AG09319 (cell line): ENCODE results near the gene SLC2A13.

Experiments used
- DNase-seq: peaks from one replicate; pipeline ENCODE4 v3.0.0-alpha.2; 2010; ENCODE audit warnings: low read depth; ENCODE audit errors: extremely low read depth
- CTCF ChIP-seq: IDR thresholded peaks from 2 replicates; pipeline ENCODE4 v1.5.1; 2011; ENCODE audit warnings: low read depth, mild to moderate bottlenecking, inconsistent platforms, low read length, moderate library complexity

Gene SLC2A13

GRCh38 chr12:40122842-40123241 lies 17.0 kb upstream of the SLC2A13 start:
- TF ChIP-seq CTCF, result no peak
- DNase-seq, result no peak

DNA sequence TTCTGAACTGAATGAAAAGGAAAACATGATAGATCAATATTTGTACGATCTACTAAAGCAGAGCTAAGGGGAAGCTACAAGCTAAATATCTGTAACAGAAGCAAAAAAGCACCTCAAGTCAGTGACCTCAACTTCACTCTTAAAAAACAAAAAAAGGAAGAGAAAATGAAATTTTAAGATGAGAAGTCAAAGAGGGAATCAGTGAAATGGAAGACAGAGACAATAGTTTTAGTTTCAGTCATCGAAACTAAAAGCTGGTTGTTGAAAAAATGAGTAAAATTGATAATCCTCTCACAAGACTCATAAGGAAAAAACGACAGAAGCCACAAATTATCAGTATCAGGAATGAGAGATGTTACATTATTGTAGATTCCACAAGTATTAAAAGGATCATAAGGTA lies 11.9 kb upstream of the SLC2A13 start:
- no peak for TF ChIP-seq CTCF
- no peak for DNase-seq

DNA sequence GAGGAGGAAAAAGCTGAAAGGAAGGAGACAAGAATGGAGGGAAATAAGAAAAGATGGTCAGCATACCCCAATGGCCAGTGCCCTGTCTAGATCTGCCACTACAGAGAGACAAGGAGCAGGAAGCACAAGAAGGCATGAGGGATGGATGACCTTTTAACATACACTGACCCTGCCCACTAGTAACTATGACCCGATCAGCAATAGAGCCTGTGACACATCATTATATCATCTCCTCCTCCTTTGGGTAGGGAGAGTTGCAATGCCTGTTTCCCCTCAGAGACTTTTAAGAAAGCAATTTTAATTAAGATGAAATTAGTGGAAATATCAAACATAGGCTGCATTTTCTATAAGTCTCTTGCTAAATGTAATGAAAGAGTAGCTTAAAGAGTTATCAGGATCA lies 4.7 kb upstream of the SLC2A13 start:
- TF ChIP-seq CTCF, result no peak
- no peak for DNase-seq

GRCh38 chr12:40107803-40108620 lies 2.1 kb upstream of the SLC2A13 start:
- DNase-seq, result no peak
- no peak for TF ChIP-seq CTCF

GRCh38 chr12:40107098-40107802 lies 1.4 kb upstream of the SLC2A13 start:
- peak; percentile 52 for DNase-seq
- peak; percentile 91 for TF ChIP-seq CTCF

GRCh38 chr12:40106655-40107054 lies 774 bp upstream of the SLC2A13 start:
- no peak for DNase-seq
- TF ChIP-seq CTCF, result no peak

DNA sequence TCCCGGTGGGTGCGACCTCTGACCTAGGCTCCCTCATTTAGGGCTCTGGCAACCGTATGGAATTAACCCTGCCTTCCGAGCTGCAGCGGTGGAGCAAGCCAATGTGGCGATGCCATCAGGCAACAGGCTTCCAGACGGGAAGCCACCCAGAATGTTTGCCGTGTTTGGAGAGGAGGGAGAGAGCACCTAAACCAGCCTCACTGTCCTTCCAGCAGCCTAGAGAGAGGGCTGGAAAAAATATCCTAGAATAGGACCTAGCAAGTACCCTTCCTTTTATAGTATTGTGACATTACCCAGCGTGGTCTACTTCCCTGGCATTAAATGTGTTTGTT lies 287 bp upstream of the SLC2A13 start:
- TF ChIP-seq CTCF, result no peak
- no peak for DNase-seq
